ENCODE results near the gene TMEM26.
"Not testable (repeated sequence)": the region's sequence is repeated elsewhere in the genome, so short reads cannot be mapped to it uniquely, and the experiment has no call there.

The TMEM26 gene

DNA sequence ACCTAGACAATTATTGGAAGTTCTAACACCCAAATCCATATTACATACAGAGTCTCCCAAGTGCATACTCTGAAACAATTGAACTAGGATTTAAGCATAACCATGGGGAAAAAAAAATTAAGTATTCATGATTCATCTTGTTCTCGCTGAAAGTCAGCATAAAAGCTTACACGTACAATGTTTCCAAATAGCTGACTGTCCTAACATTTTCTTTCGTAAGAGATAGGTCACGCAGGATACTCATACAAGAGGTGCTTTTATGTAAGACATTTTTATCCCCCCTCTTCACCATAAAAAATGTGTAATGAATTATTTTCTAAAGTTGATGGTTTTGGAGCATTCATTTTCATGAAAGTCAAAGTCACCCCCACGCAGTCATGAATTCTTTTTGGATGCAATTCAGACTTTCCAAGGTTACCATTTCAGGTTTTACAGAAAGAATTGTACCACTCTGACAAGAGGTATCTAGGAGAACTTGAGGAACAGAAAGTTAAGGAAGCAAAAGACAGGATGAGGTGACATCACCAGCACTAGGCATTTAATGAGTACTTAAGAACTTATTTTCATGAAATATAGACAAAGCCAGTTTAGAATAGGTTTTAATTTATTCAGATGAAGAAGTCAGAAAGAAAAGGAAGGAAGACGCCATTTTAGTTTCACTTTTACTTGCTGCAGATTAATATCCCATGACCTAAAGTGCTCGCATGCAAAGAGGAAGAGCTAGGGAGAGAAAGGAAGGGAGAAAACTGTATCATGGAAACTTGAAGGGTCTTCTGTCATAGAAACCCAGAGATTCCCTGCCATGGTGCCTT lies 55.8 kb downstream of the TMEM26 start:
- no peak for DNase-seq

DNA sequence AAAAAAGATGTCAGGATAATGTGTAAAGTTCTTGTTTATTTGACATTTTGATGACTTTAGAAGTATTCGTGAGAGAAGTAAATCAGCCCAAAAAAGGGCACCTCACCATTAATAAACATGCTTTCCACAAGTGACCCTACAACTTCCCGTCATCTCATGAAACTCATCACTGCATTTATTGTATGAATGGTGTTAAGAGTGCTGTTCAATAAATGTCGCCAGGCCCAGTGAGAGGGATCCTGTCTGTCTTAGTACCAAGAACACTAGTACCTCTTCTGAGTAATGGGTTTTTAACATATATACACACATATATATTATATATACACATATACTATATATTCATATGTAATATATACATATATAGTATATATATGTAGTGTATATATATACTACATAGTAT lies 61.9 kb downstream of the TMEM26 start:
- no peak for DNase-seq

DNA sequence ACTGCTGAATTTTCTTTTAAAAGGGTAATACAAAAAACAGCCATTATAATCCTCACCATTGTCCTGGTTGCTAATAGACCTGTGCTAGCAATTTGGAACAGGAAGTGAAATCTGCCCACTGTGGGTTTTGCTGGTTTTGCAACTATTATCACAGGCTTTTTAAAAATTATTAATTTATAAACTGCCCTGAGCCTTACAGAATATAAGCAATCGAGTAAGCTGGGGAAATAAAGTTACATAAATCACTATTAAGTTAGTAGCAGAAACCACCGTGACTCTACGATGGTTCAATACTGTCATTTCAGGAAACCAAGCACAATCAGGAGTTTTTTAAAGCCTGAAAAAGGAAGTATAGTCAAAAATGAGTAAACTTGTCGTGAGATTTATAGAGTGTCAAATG lies 62.3 kb downstream of the TMEM26 start:
- DNase-seq: no peak

DNA sequence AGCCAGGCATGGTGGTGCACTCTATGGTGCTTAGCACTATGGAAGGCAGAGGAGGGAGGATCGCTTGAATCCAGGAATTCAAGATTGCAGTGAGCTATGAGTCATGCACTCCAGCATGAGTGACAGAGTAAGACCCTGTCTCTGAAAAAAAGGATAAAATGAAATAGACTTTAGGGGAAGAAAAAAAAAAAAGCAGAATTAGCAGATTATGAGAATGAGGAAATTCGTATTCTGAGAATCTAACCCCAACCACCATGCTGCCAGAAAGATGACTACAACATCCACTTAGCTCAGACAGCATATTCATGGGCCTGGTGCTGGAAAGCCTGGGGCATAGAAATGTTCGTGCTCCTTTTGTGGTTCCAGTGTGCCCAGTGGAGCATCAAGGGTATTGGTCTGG lies 63.3 kb downstream of the TMEM26 start:
- DNase-seq: no peak

DNA sequence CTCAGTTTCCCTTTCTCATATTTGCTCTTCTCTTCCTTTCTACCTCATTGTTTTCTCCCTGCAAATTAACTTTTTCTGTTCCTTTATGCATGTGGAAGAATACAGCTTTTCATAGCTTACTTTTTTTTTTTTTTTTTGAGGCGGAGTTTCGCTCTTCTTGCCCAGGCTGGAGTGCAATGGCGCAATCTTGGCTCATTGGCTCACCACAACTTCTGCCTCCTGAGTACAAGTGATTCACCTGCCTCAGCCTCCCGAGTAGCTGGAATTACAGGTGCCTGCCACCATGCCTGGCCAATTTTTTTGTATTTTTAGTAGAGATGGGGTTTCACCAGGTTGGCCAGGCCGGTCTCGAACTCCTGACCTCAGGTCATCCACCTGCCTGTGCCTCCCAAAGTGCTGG lies 64.2 kb downstream of the TMEM26 start:
- not testable (repeated sequence) for DNase-seq

DNA sequence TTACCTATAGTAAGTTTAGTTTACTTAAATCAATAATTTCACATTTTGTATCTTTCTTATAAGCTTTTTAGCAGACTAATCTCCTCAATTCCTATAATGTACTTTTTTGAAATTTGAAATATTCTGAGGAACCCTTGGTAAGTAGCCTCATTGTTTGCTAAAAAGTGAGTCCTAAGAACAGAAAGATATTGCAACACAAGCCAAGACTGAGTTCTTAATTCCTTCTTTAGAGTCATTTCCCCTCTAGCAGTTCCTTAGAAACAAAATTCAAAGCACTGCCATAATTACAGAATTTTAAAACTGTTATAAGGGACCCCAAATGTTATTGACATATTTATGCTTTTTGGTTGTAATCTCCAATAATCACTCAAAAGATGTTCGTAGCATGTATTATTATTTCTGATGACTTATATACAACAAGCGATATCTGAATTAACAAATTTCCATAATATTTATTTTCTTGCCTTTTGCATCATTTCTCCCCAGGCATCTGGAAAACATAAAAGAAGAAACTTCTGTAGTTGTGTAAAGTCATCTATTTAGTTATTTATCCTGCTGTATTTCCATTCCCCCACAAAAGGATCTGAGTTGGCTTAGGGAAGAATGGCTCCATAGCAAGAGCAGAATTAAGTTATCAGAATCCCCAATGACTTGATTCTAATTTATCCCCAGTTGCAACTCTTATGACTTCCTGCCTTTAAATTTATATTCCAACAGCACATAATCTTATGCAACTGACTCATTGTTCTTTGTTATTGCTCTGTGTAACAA lies 67.8 kb downstream of the TMEM26 start:
- no peak for DNase-seq

DNA sequence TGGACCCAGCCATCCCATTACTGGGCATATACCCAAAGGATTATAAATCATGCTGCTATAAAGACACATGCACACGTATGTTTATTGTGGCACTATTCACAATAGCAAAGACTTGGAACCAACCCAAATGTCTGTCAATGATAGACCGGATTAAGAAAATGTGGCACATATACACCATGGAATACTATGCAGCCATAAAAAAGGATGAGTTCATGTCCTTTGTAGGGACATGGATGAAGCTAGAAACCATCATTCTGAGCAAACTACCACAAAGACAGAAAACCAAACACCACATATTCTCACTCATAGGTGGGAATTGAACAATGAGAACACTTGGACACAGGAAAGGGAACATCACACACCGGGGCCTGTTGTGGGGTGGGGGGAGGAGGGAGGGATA lies 72.0 kb downstream of the TMEM26 start:
- DNase-seq: not testable (repeated sequence)

DNA sequence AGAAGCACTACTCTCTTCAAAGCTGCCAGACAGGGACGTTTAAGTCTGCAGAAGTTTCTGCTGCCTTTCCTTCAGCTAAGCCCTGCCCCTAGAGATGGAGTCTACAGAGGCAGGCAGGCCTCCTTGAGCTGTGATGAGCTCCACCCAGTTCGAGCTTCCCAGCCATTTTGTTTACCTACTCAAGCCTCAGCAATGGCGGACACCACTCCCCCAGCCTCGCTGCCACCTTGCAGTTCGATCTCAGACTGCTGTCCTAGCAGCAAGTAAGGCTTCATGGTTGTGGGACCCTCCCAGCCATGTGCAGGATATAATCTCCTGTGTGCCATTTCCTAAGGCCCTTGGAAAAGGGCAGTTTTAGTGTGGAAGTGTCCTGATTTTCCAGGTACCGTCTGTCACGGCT lies 74.3 kb downstream of the TMEM26 start:
- DNase-seq: no peak

DNA sequence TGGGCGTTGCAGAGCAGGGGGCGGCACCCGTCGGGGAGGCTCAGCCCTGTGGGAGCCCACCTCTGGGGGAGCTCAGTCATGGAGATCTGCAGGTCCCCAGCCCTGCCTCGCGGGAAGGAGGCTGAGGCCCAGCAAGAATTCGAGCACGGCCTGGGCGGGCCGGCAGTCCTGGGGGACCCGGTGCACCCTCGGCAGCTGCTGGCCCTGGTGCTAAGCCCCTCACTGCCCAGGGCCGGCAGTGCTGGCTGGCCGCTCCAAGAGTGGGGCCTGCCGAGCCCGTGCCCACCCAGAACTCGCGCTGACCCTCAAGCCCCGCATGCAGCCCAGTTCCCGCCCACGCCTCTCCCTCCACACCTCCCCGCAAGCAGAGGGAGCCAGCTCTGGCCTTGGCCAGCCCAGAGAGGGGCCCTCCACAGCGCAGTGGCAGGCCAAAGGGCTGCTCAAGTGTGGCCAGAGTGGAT lies 76.2 kb downstream of the TMEM26 start:
- no peak for DNase-seq

DNA sequence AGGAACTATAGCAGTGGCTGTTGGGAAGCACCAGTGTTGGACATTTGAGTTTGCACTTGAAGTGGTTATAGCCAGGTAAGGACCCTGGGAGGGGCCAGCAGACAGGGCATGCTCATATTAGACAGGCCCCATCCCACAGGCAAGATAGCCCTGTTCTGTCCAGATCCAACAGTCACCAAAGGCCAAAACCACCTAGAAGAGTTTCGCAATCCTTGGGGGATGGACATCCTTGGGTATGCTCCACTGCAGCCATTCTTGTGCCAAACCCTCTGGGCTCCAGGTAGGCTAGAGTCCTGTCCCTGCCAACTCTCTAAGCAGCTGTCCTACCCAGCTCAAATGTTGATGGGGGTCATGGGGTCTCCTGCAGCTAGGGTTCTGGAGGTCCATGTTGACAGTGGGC lies 76.8 kb downstream of the TMEM26 start:
- DNase-seq: no peak

DNA sequence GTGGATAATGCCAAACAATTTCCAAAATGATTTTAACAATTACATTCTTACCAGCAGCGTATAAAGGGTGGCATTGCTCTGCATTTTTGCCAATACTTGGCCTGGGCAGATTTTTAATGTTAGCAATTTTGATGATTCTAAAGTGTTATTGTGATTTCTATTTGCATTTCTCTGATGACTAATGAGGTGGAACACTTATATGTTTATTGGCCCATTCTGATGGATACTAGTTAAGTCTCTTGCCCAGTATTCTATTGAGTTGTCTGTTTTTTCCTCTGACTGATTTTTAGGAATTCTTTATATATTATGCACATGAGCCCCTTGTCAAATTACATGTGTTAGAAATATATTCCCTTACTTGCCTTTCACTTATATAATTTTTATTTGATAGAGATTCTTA lies 86.8 kb downstream of the TMEM26 start:
- DNase-seq: no peak

DNA sequence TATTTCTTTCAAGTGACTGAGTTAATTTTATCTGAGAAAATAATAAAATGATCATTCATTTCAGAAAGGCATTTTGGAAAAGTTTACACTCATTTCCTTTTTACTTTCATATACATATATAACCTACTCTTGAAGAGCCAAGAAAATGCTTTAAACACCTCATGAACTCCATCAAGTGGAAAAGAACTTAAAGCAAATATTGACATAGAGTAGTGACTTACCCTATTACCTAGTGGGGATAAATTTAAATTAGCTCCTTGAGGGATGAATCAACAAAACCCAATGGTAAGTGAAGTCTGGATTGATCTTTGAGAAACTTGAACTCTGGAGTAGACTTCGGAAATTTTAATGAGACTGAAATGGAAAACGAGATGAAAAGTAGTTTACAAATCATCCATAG lies 88.6 kb downstream of the TMEM26 start:
- no peak for DNase-seq

DNA sequence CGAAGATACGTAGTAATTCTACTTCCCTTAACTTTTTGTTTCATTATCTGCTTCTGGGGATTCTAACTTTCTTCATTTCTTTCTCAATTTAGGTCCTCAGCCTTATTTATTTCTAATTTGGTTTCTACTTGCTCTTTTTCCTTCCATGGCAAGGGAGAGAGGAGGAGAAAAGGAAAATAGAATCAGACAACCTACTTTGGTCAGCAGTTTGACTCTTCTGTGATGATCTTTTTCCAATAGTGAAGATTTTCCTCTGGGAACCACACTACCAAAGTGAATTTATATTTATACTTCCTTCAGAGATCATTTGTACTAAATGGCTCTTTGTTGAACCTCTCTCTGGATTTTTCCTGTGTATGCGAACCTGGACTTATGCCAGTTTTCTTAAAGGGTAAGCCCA lies 90.2 kb downstream of the TMEM26 start:
- no peak for DNase-seq

DNA sequence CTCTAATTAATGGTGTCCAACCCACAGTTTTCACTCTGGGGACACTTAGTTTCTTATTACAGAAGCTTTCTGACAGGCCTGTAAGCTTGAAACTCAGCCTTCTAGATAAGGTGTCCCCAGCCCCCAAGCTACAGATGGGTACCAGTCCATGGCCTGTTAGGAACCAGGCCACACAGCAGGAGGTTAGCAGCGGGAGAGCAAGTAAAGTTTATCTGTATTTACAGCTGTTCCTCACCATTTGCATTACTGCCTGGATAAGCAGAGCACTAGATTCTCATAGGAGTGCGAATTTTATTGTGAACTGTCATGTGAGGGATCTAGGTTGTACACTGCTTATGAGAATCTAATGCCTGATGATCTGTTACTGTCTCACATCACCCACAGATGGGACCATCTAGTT lies 93.7 kb downstream of the TMEM26 start:
- DNase-seq: no peak

DNA sequence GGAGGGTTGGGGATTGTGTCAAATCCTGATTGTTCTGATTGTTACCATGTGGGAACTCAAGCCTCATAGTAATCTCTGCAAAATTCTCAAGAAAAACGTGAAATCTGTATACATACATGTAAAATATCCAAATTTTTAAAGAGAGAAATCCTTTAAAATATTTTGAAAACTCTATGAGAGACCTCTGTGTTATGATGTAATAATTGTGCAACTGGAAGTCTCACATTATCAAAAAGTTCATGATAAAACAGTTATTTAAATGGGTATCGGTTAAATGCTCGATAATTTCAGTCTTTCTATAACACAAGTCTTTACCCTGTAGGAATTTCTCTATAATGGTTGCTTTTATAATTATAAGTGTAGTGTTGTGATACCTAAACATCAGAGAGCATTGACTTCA lies 95.5 kb downstream of the TMEM26 start:
- DNase-seq: no peak
